ENCODE measurements around the gene NMS. TPM values are rescaled to one million over a fixed set of nuclear protein-coding genes. Genes with fewer than 3 reads are reported as not detected.
A peak's percentile ranks its signal among the peaks of the same experiment; 100 is the strongest.
"Not testable (repeated sequence)": the region's sequence is repeated elsewhere in the genome, so short reads cannot be mapped to it uniquely, and the experiment has no call there.

Gene NMS
- total RNA-seq, 1 experiment from 2014 or later: not detected

DNA sequence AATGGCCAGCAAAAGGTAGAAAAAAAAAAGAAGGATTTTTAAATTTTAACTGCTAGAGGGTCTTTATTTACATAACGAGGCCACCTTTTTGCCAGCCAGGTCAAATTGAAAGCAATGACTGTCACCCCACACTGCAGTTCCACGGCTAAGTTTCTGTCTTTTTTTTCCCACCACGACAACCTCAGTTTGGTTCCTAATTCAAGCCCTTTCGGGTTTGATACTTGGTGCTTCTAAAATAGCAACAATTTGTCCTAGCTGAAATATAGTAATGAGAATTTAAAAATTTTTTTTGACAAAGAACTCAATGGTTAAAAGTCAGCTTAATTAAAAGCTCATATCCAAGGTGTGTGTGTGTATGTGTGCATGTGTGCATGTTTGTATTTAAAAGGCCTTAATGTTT is 16.4 kb upstream of the NMS start:
- H2AFZ ChIP-seq (ENCODE audit: low read length): no peak overlapping the region
- peaks cover 37% of the 10 kb centered on the region for H3K9me3 ChIP-seq (ENCODE audit: low read length)
- peaks cover 4% of the 10 kb centered on the region for H3F3A ChIP-seq (ENCODE audit: low read length, unreplicated experiment)
- CTCF ChIA-PET: no interaction called here
- H3K36me3 ChIP-seq (ENCODE audit: low read depth, low read length): no peaks in the 10 kb centered on the region; the same call in 1 of the 2 replicates
- BruUV-seq (replicated peaks): no TSS peak
- POLR2A ChIA-PET (ENCODE audit: unreplicated experiment): no interaction called here
- no peak overlapping the region for H3K4me3 ChIP-seq (ENCODE audit: low read length)
- no peaks in the 10 kb centered on the region for H4K20me1 ChIP-seq (ENCODE audit: low read length)
- intact Hi-C loops (cut with micrococcal nuclease): no loop called here
- no peak overlapping the region for H3K9ac ChIP-seq (ENCODE audit: low read length)
- no peaks in the 10 kb centered on the region for H3K79me2 ChIP-seq (ENCODE audit: low read length)
- no peaks in the 10 kb centered on the region; the same call in 1 of the 2 replicates for H3K27me3 ChIP-seq (ENCODE audit: low read length)
- no peak overlapping the region for H3K4me2 ChIP-seq (ENCODE audit: low read length)
- no peaks in the 10 kb centered on the region for H3K9me2 ChIP-seq (replicated peaks; ENCODE audit: low read length)
- no peak for DNase-seq
- ATAC-seq: no peak
- H3K4me1 ChIP-seq (ENCODE audit: insufficient read depth, low read length): no peaks in the 10 kb centered on the region; the same call in 1 of the 2 replicates
- TF ChIP-seq, protein P1, sequence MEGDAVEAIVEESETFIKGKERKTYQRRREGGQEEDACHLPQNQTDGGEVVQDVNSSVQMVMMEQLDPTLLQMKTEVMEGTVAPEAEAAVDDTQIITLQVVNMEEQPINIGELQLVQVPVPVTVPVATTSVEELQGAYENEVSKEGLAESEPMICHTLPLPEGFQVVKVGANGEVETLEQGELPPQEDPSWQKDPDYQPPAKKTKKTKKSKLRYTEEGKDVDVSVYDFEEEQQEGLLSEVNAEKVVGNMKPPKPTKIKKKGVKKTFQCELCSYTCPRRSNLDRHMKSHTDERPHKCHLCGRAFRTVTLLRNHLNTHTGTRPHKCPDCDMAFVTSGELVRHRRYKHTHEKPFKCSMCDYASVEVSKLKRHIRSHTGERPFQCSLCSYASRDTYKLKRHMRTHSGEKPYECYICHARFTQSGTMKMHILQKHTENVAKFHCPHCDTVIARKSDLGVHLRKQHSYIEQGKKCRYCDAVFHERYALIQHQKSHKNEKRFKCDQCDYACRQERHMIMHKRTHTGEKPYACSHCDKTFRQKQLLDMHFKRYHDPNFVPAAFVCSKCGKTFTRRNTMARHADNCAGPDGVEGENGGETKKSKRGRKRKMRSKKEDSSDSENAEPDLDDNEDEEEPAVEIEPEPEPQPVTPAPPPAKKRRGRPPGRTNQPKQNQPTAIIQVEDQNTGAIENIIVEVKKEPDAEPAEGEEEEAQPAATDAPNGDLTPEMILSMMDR (conservative IDR thresholded peaks at IDR 0.05; ENCODE audit: low read depth, low read length): no peak
- TF ChIP-seq EZH2phosphoT487 (IDR thresholded peaks at IDR 0.05; ENCODE audit: borderline replicate concordance, low read length) (no peak), EZH2 (IDR thresholded peaks at IDR 0.05; ENCODE audit: low read length, unreplicated experiment) (no peak)
- H3K27ac ChIP-seq (ENCODE audit: low read length): no peak overlapping the region

DNA sequence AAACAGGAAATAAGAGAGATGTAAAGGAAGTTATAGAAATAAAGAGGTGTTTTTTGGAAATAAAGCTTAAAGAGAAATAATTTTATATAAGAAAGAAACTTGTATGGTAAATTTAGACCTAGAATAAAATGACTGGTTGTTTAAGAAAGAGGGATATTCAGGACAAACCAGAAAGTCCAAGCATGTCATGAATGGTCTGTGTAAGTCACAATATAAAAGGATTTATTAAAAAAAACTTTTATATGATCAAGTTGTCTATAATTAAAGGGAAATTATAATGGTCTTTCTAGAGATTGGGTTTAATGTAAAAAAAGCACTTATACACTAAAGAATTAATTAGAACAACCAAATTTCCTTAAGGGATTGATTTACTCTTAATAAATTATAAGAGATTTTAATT is 13.9 kb upstream of the NMS start:
- H3K79me2 ChIP-seq (ENCODE audit: low read length); H3K36me3 ChIP-seq (ENCODE audit: low read depth, low read length); H3K4me2 ChIP-seq (ENCODE audit: low read length); H3K4me3 ChIP-seq (ENCODE audit: low read length); H3F3A ChIP-seq (ENCODE audit: low read length, unreplicated experiment); ATAC-seq; H3K9ac ChIP-seq (ENCODE audit: low read length); CTCF ChIA-PET; H3K27ac ChIP-seq (ENCODE audit: low read length); POLR2A ChIA-PET (ENCODE audit: unreplicated experiment); H3K9me2 ChIP-seq (replicated peaks; ENCODE audit: low read length); H3K27me3 ChIP-seq (ENCODE audit: low read length); H3K4me1 ChIP-seq (ENCODE audit: insufficient read depth, low read length); H4K20me1 ChIP-seq (ENCODE audit: low read length); H2AFZ ChIP-seq (ENCODE audit: low read length); intact Hi-C loops (cut with micrococcal nuclease); BruUV-seq (replicated peaks): not testable (repeated sequence)
- peaks cover 40% of the 10 kb centered on the region for H3K9me3 ChIP-seq (ENCODE audit: low read length)
- DNase-seq: peak; percentile 17

DNA sequence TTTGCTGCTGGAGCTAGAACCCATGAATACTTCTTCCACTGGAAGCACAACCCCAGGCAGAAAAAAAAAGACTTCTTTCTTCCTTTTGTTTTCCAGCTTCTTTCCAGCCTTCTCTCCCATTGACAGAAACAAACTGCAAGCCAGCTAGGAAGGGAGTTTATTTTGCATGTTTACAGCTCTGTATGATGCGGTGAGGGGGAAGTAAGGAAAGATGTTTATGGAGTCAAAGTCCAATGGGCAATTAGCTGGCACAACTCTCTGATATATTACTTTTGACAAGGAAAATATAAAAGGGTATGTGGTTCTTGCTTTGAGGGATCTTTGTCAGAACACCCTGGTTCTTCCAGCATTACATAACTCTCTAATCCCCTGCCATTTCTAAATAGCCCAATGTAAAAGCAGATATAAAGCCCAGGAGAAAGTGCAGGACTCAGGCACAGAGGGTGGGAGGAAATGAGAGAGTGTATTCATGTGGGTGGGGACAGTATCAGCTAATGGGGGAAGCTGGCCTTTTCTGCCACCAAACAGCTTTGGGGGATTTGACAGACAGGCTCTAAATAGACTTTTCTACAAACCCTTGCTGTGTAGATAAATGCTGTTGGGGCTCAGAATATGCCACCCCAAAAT is 9.3 kb upstream of the NMS start:
- no peak for ATAC-seq
- H3K4me3 ChIP-seq (ENCODE audit: low read length): no peak overlapping the region
- peaks cover 18% of the 10 kb centered on the region for H3K9me3 ChIP-seq (ENCODE audit: low read length)
- no peaks in the 10 kb centered on the region; the same call in 1 of the 2 replicates for H3K36me3 ChIP-seq (ENCODE audit: low read depth, low read length)
- CTCF ChIA-PET: no interaction called here
- H3K9me2 ChIP-seq (replicated peaks; ENCODE audit: low read length): no peaks in the 10 kb centered on the region
- no peaks in the 10 kb centered on the region for H3K27me3 ChIP-seq (ENCODE audit: low read length)
- no peaks in the 10 kb centered on the region for H4K20me1 ChIP-seq (ENCODE audit: low read length)
- no peaks in the 10 kb centered on the region for H3K79me2 ChIP-seq (ENCODE audit: low read length)
- TF ChIP-seq EZH2phosphoT487 (IDR thresholded peaks at IDR 0.05; ENCODE audit: borderline replicate concordance, low read length): no peak
- intact Hi-C loops (cut with micrococcal nuclease): no loop called here
- no TSS peak for BruUV-seq (replicated peaks)
- DNase-seq: no peak
- POLR2A ChIA-PET (ENCODE audit: unreplicated experiment): no interaction called here
- H3K4me2 ChIP-seq (ENCODE audit: low read length): no peak overlapping the region
- H3F3A ChIP-seq (ENCODE audit: low read length, unreplicated experiment): no peaks in the 10 kb centered on the region
- H2AFZ ChIP-seq (ENCODE audit: low read length): no peak overlapping the region
- no peak overlapping the region for H3K9ac ChIP-seq (ENCODE audit: low read length)
- no peak overlapping the region for H3K27ac ChIP-seq (ENCODE audit: low read length)
- no peaks in the 10 kb centered on the region for H3K4me1 ChIP-seq (ENCODE audit: insufficient read depth, low read length)

Data from PC-3 (cell line).